Measurements from ENCODE around the gene BLOC1S1.

BLOC1S1 gene

GRCh38 chr12:55694651-55695050, 21.2 kb upstream of the BLOC1S1 start:
- DNase-seq (ENCODE audit: low read depth) = no peak

- no peak for DNase-seq (ENCODE audit: low read depth)
Measured at GRCh38 chr12:55695349-55695748, 20.5 kb upstream of the BLOC1S1 start.

- DNase-seq (ENCODE audit: low read depth) = no peak
Measured at GRCh38 chr12:55696141-55696540, 19.7 kb upstream of the BLOC1S1 start.

GRCh38 chr12:55696796-55697462, 18.9 kb upstream of the BLOC1S1 start:
- no peak for DNase-seq (ENCODE audit: low read depth)

GRCh38 chr12:55697686-55698085, 18.2 kb upstream of the BLOC1S1 start:
- DNase-seq (ENCODE audit: low read depth) = no peak

GRCh38 chr12:55698241-55698955, 17.4 kb upstream of the BLOC1S1 start:
- DNase-seq (ENCODE audit: low read depth) = no peak

GRCh38 chr12:55698965-55699364, 16.9 kb upstream of the BLOC1S1 start:
- no peak for DNase-seq (ENCODE audit: low read depth)

- no peak for DNase-seq (ENCODE audit: low read depth)
Measured at GRCh38 chr12:55699471-55700055, 16.3 kb upstream of the BLOC1S1 start.

- DNase-seq (ENCODE audit: low read depth) = no peak
Measured at GRCh38 chr12:55700255-55701018, 15.4 kb upstream of the BLOC1S1 start.

GRCh38 chr12:55702861-55703260, 13.0 kb upstream of the BLOC1S1 start:
- no peak for DNase-seq (ENCODE audit: low read depth)

- no peak for DNase-seq (ENCODE audit: low read depth)
Measured at GRCh38 chr12:55703288-55703687, 12.6 kb upstream of the BLOC1S1 start.

- no peak for DNase-seq (ENCODE audit: low read depth)
Measured at GRCh38 chr12:55703901-55704761, 11.7 kb upstream of the BLOC1S1 start.

GRCh38 chr12:55704824-55705718, 10.8 kb upstream of the BLOC1S1 start:
- DNase-seq (ENCODE audit: low read depth) = no peak

GRCh38 chr12:55705782-55706402, 10.0 kb upstream of the BLOC1S1 start:
- DNase-seq (ENCODE audit: low read depth) = no peak

- no peak for DNase-seq (ENCODE audit: low read depth)
Measured at GRCh38 chr12:55706568-55707218, 9.2 kb upstream of the BLOC1S1 start.

- DNase-seq (ENCODE audit: low read depth) = no peak
Measured at GRCh38 chr12:55707219-55707671, 8.6 kb upstream of the BLOC1S1 start.

- no peak for DNase-seq (ENCODE audit: low read depth)
Measured at GRCh38 chr12:55707841-55708694, 7.8 kb upstream of the BLOC1S1 start, which contains the start of gene ITGA7. ITGA7 (minus strand) TSS chr12:55707904; CDS start chr12:55707682, 222 bp downstream.

GRCh38 chr12:55708695-55709233, 7.1 kb upstream of the BLOC1S1 start:
- no peak for DNase-seq (ENCODE audit: low read depth)
